ENCODE results near the gene CDC42.
A peak's percentile ranks its signal among the peaks of the same experiment; 100 is the strongest.
"Not testable (repeated sequence)": the region's sequence is repeated elsewhere in the genome, so short reads cannot be mapped to it uniquely, and the experiment has no call there.

Gene CDC42

GRCh38 chr1:22052115-22053016, at the start of gene CDC42:
TSS of gene CDC42 (plus strand) at chr1:22052709. CDS start at chr1:22078479, 25,770 bp downstream.
- peak within 1 kb of the TSS; percentile 98 for H3K27ac Mint-ChIP-seq
- H3K36me3 Mint-ChIP-seq, result peaks cover 12% of the 10 kb centered on the region
- H3K9me3 Mint-ChIP-seq, result no peaks in the 10 kb centered on the region
- peak within 1 kb of the TSS; percentile 100 for H3K4me3 Mint-ChIP-seq
- H3K4me1 Mint-ChIP-seq, result peaks cover 56% of the 10 kb centered on the region
- no peaks in the 10 kb centered on the region for H3K27me3 Mint-ChIP-seq

DNA sequence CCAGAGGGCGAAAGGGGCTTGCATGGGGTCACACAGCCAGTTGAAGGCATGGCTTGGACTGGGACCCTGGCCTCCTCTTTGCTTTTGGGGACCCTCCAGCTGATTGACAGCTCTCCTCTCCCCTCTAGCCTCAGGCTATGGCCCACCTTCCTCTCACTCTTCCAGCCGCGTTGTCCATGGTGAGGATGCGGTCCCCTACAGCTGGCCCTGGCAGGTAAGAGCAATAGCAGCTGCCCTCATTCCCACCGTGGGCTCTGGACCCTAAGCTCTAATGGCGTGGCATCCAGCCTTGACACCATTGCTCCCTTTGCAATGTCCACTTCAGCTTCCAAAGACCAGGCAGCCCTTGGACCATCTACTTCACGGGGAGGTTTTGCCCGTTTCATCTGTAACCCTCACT, 49.6 kb upstream of the CDC42 start:
- not testable (repeated sequence) for H3K4me1 Mint-ChIP-seq, H3K4me3 Mint-ChIP-seq, H3K27ac Mint-ChIP-seq, H3K36me3 Mint-ChIP-seq, H3K9me3 Mint-ChIP-seq, H3K27me3 Mint-ChIP-seq

GRCh38 chr1:22003959-22004358, 48.5 kb upstream of the CDC42 start:
- not testable (repeated sequence) for H3K27ac Mint-ChIP-seq, H3K27me3 Mint-ChIP-seq, H3K9me3 Mint-ChIP-seq, H3K4me1 Mint-ChIP-seq, H3K36me3 Mint-ChIP-seq, H3K4me3 Mint-ChIP-seq

DNA sequence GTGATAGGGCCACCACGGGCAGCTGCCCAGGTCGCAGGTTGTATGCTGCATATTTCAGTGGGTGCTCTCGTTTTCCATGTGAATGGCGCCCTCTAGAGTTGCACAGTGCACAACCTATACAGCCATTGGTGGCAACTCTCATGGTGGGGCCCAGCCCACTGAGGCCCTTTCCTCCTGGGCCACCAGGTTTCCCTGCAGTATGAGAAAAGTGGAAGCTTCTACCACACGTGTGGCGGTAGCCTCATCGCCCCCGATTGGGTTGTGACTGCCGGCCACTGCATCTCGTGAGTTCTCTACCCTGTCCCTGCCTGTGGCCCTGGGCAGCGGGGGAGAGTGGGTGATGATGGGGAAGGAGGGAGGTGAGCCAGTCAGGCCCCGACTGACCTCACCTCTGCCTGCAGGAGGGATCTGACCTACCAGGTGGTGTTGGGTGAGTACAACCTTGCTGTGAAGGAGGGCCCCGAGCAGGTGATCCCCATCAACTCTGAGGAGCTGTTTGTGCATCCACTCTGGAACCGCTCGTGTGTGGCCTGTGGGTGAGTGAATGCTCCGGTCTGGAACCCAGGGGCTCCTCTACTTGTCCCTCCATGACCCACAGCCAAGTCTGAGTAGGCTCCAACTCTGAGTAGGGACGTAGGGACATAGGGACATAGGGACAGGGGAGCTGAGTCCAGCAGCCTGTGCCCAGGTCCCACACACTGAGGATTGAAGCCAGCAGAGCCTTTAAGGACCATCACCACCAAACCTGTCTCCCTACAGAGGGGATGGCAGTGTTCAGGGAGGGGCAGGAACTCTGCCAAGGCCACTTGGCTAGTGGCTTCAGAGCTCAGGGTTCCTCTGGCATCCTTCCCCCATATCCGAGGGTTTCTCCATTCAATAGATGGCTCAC, 47.0 kb upstream of the CDC42 start:
- H3K27ac Mint-ChIP-seq, result not testable (repeated sequence)

DNA sequence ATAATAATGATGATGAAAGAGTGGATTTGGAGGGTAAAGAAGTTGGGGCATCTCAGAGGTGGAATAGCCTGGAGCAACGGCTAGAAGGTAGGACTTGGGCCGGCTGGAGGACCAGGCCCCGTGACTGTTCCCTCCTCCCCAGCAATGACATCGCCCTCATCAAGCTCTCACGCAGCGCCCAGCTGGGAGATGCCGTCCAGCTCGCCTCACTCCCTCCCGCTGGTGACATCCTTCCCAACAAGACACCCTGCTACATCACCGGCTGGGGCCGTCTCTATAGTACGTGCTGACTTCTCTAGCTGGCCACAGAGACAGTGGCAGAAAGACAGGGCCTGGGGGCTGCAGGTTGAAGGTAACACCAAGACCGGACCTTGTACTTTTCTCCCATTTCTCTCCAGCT, 45.8 kb upstream of the CDC42 start:
- not testable (repeated sequence) for H3K4me3 Mint-ChIP-seq, H3K9me3 Mint-ChIP-seq, H3K27me3 Mint-ChIP-seq, H3K4me1 Mint-ChIP-seq, H3K36me3 Mint-ChIP-seq, H3K27ac Mint-ChIP-seq

More for the DNA sequence above, 47.0 kb upstream of the CDC42 start:
- H3K4me3 Mint-ChIP-seq, H3K36me3 Mint-ChIP-seq, H3K27me3 Mint-ChIP-seq, H3K9me3 Mint-ChIP-seq, H3K4me1 Mint-ChIP-seq: not testable (repeated sequence)

DNA sequence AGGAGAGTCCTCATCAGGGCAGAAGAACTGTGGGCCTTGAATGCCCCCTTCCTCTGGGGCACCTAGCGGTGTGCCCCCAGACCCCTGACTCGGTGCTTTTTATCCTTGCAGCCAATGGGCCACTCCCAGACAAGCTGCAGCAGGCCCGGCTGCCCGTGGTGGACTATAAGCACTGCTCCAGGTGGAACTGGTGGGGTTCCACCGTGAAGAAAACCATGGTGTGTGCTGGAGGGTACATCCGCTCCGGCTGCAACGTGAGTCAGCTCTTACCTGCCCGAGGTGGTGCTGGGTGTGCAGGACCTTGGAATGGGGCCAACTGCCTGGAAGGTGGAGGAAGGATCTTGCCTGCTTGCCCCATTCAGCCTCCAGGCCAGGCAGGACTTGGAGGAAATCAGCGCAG, 45.2 kb upstream of the CDC42 start:
- not testable (repeated sequence) for H3K4me3 Mint-ChIP-seq, H3K36me3 Mint-ChIP-seq, H3K27ac Mint-ChIP-seq, H3K9me3 Mint-ChIP-seq, H3K4me1 Mint-ChIP-seq, H3K27me3 Mint-ChIP-seq

DNA sequence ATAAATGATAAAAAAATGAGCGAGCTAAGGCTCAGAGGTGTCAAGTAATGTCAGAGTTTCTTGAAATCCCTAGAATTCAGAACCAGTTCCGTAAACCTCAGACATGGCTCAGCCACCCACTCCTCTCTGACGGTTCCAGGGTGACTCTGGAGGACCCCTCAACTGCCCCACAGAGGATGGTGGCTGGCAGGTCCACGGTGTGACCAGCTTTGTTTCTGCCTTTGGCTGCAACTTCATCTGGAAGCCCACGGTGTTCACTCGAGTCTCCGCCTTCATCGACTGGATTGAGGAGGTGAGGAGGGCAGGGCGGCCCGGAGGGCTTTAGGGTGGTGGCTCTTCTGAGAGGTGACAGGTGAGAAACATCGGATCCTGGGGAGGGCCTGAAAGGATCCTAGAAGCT, 42.9 kb upstream of the CDC42 start:
- H3K27me3 Mint-ChIP-seq, H3K36me3 Mint-ChIP-seq, H3K27ac Mint-ChIP-seq, H3K4me1 Mint-ChIP-seq, H3K4me3 Mint-ChIP-seq, H3K9me3 Mint-ChIP-seq: not testable (repeated sequence)

DNA sequence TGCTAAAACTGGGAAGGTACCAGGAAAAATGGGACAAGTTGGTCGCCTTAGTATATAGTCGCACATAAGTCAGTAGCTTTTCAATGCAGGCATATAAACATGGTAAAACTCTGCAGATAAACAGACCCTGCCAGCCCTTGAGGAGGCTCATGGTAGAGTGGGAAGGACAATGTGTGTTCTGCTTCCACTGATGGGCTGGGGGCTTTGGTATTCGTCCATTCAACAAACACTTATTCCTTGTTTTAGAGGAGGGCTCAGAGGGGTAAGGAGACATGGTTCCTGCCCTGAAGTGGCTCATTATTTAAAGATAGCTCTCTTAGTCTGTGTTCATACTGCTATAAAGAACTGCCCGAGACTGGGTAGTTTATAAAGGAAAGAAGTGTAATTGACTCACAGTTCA, 39.8 kb upstream of the CDC42 start:
- not testable (repeated sequence) for H3K4me3 Mint-ChIP-seq, H3K27ac Mint-ChIP-seq, H3K9me3 Mint-ChIP-seq, H3K36me3 Mint-ChIP-seq, H3K4me1 Mint-ChIP-seq, H3K27me3 Mint-ChIP-seq

DNA sequence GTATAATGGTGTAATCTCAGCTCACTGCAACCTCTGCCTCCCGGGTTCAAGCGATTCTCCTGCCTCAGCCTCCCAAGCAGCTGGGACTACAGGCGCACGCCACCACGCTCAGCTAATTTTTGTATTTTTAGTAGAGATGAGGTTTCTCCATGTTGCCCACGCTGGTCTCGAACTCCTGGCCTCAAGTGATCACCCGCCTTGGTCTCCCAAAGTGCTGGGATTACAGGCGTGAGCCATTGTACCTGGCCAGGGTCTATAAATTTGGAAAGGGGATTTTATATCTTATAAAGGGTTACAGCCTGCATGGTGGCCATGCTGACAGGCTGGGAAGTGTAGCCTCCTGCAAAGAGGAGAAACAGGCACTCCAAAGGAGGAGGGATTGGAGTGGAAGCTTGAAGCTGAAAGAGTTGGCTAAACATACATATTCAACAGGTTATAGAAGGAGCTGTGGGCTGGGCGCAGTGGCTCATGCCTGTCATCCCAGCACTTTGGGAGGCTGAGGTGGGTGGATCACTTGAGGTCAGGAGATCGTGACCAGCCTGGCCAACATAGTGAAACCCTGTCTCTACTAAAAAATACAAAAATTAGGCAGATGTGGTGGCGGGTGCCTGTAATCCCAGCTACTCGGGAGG, 37.8 kb upstream of the CDC42 start:
- peaks cover 13% of the 10 kb centered on the region for H3K4me1 Mint-ChIP-seq
- H3K36me3 Mint-ChIP-seq, H3K9me3 Mint-ChIP-seq, H3K4me3 Mint-ChIP-seq, H3K27me3 Mint-ChIP-seq, H3K27ac Mint-ChIP-seq: not testable (repeated sequence)

DNA sequence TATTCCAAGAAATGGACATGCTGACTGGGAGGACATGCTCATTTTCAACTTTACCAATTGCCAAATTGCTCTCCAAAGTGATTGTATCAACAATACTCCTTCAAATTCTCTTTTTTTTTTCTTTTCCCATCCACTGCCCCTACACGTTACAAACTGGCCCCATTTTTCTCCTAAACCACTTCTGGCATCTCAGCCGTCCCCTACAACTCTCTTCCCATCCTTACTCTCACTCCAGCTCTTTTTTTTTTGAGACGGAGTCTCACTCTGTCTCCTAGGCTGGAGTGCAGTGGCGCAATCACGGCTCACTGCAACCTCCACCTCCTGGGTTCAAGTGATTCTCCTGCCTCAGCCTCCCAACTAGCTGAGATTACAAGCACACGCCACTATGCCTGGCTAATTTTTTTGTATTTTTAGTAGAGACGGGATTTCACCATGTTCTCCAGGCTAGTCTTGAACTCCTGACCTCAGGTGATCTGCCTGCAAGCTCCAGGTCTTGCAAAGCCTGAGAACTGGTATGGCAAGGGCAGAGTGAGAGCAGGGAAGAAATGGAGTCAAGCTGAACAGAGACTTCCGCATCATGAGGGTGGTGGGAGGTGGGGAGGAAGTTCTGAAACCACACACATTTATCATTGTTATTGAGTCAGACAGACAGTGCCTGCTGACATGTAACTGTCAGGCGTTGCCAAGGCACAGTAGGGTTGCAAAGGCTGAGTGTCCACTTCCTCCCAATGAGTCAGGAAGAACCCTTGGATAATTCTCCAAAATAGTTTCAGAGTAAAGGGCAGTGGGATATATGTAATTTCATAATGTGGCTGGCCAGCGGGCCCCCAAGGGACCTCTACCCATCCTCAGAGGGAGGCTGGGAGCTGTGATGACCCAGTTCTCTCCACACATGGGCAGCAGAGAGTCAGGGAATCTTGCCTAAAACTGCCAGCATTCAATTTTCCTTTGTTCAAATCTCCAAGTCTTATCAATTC, 33.6 kb upstream of the CDC42 start:
- Mint-ChIP-seq H3K4me1 (peaks cover 28% of the 10 kb centered on the region), H3K36me3 (no peaks in the 10 kb centered on the region), H3K27ac (peak overlapping the region; percentile 94), H3K9me3 (no peaks in the 10 kb centered on the region), H3K4me3 (peak overlapping the region; percentile 56), H3K27me3 (no peaks in the 10 kb centered on the region)

DNA sequence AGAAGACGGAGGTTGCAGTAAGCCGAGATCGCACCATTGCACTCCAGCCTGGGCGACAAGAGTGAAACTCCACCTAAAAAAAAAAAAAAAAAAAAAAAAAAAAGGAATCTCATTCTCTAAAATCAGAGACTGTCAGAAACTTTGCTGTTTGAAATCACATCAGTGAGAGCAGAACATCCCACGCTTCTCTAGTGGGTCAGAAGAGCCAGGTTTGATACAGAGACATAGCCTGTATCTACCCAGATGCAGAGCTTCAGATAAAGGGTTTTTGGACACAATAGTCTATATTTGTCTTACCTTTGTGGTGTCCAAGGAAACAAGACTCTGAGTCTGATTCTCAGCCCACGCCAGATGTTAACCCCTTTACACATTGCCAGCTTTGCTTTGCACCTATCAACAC, 31.4 kb upstream of the CDC42 start:
- peaks cover 3% of the 10 kb centered on the region for H3K36me3 Mint-ChIP-seq
- H3K4me3 Mint-ChIP-seq, result no peak overlapping the region
- H3K4me1 Mint-ChIP-seq, result peaks cover 38% of the 10 kb centered on the region
- H3K27me3 Mint-ChIP-seq, result no peaks in the 10 kb centered on the region
- H3K9me3 Mint-ChIP-seq, result no peaks in the 10 kb centered on the region
- H3K27ac Mint-ChIP-seq, result peak overlapping the region; percentile 33

- peak overlapping the region; percentile 100 for H3K27ac Mint-ChIP-seq
- peak overlapping the region; percentile 97 for H3K4me3 Mint-ChIP-seq
- H3K27me3 Mint-ChIP-seq, result no peaks in the 10 kb centered on the region
- H3K36me3 Mint-ChIP-seq, result peaks cover 3% of the 10 kb centered on the region
- H3K4me1 Mint-ChIP-seq, result peaks cover 56% of the 10 kb centered on the region
- no peaks in the 10 kb centered on the region for H3K9me3 Mint-ChIP-seq
Measured at GRCh38 chr1:22024485-22025367, 27.8 kb upstream of the CDC42 start.

DNA sequence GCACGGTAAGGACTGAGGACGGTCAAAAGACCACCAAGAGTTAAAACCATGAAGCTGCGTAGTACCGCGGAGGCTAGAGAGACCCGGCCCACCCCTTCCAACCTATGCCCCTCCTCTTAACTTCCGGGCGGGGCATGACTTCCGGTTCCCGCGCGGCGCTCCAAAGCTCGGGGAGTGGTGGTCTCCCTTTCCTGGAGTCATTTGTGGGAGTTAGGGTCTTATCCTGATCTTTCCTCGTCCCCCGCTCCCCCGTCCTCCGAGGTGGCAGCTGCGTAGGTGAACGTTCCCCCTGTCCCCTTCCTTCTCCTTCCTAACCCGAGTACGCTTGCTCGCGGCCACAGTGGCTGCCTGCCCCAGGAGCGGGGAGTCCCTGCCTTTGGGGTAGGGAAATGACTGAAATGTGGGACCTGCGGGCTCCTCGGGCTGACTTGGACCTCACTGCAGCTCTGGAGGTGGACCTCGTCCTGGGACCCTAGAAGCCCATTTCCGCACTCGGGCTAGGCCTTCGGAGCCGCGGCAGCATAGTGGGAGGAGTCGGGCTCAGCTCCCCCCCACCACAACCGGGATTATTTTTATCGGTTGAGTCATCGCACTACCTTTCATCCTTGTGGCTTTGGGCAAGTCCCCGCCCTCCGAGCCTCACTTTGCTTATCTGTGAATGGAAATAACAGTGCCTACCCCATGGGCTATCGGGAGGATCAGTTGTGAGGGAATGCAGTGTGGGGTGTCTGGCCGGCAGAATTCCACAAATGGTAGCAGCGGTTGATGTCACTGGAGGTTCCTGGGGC, 26.9 kb upstream of the CDC42 start:
- Mint-ChIP-seq H3K27me3 (no peaks in the 10 kb centered on the region), H3K27ac (peak overlapping the region; percentile 100), H3K4me1 (peaks cover 65% of the 10 kb centered on the region), H3K36me3 (peaks cover 3% of the 10 kb centered on the region), H3K9me3 (no peaks in the 10 kb centered on the region), H3K4me3 (peak overlapping the region; percentile 97)

GRCh38 chr1:22026924-22027289, 25.6 kb upstream of the CDC42 start:
- peak overlapping the region; percentile 100 for H3K27ac Mint-ChIP-seq
- H3K27me3 Mint-ChIP-seq, result no peaks in the 10 kb centered on the region
- peaks cover 3% of the 10 kb centered on the region for H3K36me3 Mint-ChIP-seq
- H3K4me3 Mint-ChIP-seq, result peak overlapping the region; percentile 97
- H3K9me3 Mint-ChIP-seq, result no peaks in the 10 kb centered on the region
- peaks cover 73% of the 10 kb centered on the region for H3K4me1 Mint-ChIP-seq
